ENCODE results near the gene IER5.

Gene IER5

GRCh38 chr1:181116819-181117390 is 28.4 kb downstream of the IER5 start:
- DNase-seq = no peak

DNA sequence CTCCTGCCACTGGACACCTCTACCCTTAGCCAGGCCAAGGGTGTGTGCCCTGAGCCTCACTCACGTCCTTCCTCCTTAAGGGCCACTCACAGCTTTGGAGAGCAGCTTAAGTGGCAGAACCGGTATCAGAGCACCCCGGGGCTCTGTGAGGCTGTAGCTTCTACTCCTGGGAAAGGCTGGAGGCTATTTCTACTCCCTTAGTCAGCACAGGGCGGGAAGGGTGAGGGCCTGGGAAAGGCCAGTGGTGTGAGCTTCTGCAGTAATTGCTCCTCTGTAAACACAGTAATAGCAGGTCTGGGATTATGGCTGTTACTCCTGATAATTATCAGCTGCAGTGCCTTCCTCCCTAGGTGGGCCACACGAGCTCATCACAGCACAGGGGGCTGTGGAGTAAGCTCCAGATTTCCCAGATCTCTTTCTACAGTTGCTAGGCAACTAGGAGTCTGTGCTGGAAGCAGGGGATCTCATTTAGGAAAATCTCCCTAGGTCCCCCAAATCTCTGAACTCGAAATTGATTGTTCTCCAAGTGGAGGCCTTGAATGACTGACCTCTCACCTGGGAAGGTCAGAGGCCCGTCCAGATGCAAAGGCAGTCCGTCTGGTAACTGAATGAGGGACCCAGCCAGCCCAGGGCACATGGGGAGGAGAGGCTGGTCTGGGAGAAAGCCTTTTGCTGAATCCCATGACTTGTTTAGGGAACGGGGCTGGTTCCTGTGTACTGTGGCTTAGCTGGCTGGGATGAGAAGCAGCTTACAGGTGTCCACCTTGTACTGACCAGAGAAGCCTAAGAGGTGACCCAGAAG is 29.3 kb downstream of the IER5 start:
- DNase-seq = no peak

DNA sequence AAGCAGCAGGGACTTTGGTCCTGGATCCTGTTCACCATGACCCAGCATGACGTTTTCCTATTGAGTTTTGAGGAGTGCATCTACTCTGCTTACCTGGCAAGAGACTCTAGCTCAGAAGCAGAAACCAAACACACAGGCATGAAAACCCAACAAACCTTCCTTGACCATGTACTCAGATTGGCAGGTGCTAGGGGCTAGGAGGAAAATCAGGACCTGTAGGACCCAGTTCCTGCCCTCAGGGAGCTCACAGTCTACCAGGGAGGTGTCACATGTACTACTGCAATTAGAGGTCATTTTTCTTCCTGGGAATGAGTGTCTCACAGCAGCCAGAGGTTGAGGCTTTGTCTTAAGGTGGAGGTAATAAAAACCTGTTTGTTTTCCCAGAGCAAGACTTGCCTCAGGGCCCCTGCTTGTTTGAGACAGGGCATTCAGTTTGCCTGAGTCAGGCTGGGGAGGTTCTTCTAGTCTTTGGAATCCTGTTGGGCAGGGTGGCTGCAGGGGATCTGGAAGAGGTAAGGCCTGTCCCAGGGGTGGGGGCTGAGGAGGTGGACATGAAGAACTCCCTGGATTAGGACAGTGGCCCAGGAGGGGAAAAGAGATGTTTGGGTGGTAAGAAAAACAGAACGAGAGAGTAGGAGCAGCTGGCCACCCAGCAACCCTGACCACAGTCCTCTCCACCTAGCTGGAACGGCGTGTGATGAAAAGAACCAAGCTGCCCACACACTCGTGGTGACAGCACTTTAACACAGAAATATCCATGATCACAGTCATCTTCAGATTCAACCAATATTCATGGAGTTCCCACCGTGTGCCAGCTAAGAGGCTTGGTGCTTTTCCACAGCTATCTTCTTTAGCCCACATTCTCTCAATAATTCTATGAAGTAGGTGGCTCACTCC is 30.8 kb downstream of the IER5 start:
- DNase-seq = no peak

DNA sequence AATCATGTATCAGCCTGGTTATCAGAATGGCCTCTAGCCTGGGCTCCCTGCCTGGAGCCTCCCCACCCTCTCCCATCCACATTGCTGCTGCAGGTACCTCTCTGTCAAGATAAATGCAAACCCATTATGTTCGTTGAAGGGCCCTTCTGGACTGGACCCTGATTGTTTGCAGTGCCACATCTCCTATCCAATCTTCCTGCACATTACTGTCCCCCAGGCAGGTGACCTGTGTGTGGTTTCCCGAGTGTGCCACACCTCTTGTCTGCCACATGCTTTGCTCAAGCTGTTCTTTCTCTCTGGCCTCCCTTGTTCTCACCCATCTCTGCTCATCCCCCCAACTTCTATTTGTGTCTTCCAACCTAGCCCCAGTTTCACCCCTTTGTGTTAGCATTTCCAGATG is 32.4 kb downstream of the IER5 start:
- DNase-seq = no peak

DNA sequence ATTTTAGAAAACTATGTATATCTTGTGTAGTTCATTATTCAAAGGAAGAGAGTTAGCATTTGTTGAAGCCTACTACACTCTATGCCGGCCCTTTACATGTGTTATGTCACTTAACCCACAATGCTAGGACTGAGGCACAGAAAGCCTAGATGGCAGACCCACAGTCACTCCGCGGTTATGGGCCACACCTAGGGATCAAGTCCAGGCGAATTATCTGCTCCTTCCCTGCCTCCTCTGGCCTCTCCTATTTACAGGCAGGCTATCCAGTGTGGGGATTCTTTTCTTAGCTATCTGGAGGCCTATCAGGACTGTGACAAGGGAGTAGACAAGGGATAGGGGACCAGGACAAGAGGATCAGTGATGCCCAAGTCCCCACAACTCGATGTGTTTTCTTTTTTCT is 33.0 kb downstream of the IER5 start:
- DNase-seq = no peak

DNA sequence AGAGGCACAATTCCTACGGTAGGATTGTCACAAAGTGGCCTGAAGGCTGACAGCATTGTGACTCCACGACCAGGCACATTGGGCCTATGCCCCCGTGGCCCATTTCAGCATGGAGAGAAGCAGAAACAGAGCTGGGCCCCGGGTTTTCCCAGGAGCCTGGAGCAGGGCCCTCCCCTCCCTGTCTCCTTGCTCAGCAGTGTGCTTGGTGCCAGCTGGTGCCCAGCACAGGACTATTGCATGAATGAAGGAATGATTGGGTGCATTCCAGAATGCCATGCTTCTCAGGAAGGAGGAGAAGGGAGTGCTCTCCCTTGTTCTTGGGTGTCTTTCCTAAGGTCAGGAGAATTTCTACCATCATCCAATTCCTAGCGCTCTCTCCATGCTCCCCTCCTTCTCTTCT is 33.7 kb downstream of the IER5 start:
- DNase-seq = no peak

DNA sequence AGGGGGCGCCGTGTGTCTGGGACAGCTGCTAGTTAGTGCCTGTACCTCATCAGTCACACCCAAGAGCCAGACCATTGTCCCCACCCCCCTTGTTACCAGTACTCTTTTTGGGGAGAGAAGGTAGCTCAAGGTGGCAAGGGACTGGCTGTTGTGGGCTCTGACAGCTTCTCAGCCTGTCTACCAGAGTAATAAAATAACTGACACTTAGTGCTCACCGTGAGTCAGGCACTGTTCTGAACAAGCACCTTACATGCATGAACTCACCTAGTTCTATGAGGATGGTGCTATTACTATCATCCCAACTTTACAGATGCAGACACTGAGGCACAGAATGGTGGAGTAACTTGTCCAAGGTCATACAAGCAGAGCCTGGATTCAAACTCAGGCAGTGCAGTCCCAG is 34.7 kb downstream of the IER5 start:
- DNase-seq = no peak

- no peak for DNase-seq
These were observed 35.8 kb downstream of the IER5 start for GRCh38 chr1:181124291-181124751.

GRCh38 chr1:181126289-181126688 is 37.8 kb downstream of the IER5 start:
- DNase-seq = no peak

GRCh38 chr1:181126871-181127587 is 38.5 kb downstream of the IER5 start:
- DNase-seq = no peak

- no peak for DNase-seq
These were observed 39.5 kb downstream of the IER5 start for GRCh38 chr1:181127898-181128453.

DNA sequence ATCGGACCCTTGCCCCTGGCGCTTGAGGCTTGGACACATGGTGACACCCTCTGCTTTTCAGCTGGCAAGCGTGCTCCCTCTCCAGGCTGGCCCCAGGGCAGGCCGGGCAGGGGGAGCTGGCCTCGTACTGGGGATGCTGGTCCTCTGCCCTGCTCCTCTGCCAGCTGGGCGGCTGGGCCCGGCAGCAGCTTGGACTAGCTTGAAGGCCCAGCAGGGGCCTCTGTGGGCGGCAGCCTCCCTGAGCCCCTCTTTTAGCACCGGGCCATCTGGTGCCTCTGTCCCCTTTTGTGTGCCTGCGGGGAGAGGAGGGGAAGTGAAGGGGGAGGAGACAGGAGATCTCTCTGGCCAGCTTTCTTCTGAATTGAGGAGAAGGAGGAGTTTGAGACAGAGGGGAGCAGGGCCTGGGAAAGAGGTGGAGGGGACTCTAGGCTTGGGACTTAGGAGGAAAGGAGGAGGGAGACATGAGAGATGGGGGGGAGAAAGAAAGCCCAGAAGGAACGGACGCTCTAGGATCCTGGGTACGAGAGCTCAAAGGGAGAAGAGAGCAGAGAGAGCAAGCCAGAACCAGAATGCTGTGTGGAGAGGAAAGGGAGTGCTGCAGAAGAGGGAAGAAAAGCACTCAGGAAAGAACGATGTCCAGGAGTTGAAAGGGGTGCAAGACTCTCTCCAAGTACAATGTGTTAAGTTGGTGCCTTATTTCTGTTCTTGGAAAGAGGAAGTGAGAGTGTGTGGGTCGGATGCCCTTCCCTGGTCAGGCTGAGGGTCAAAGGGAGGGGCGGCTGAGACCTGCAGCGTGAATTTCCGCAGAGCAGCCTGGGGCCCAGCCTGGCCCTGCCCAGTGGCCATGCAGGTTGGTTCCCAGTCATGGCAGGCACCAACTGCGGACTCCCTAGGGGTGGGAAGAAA is 40.3 kb downstream of the IER5 start:
- DNase-seq = no peak

DNA sequence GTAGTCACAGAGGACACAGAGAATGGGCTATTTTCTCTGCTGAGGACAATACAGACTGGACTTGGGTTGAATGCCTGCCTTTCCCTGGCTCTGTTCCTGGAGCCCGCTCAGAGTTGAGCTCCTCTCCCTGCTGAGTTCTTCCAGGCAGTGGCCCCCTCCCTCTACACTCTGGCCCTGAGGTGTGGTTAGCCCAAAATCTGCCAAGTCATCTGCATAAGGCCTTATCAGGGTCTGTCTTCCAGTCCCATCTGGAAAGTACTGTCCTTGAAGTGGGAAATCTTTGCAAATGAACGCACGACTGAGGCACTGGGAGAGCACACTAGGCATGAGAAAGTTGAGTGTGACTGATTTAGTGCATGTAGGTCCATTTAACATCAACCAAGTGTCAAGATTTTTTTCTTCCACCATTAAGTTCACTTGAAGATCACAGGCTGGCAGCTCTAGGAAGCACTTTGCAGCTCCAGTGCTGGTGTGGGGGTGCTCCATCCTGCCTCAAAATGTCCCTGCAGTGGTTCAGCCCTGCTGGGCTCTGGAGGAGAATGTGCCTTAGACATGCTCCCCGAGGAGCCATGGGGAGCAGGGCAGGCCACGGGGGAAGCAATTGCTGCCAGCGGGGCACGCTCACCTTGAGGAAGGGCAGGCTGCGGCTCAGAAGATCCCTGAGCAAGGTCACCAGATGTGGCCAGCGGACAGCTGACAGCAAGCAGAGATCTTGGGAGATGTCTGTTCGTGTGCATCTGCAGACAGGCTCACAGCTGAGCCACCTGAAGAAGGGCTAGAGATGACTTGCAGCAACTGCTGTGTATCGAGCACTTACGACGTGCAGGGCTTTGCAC is 41.5 kb downstream of the IER5 start:
- no peak for DNase-seq

GRCh38 chr1:181131255-181131941 is 42.9 kb downstream of the IER5 start:
- DNase-seq = no peak

GRCh38 chr1:181133441-181133951 is 45.0 kb downstream of the IER5 start:
- DNase-seq = no peak

- DNase-seq = no peak
These were observed 45.5 kb downstream of the IER5 start for GRCh38 chr1:181133969-181134418.

- no peak for DNase-seq
These were observed 46.3 kb downstream of the IER5 start for GRCh38 chr1:181134543-181135436.

DNA sequence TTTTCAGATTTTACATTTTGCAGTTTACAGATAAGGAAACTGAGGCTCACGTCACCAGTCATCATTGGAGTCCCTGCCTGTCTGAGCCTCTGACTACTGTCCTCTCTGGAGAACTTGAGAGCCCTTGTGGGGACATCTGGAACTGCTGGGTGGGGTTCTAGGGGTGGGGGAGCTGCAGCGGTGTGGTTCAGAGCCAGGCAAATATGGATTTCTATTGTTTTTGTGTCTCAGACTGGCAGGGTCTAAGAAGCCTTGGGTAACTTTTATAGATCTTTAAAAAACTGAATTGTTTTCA is 46.9 kb downstream of the IER5 start:
- no peak for DNase-seq

Data from right hindlimb (tissue), 1 donor.